Osteocyte (in vitro differentiated cells): ENCODE data around the gene SLC12A3. TPM values are rescaled to one million over a fixed set of nuclear protein-coding genes. Genes with fewer than 3 reads are reported as not detected.

Experiments used
- DNase-seq: peaks from one replicate; pipeline ENCODE4 v3.0.0; 2021; ENCODE audit warnings: mixed read lengths; ENCODE audit not compliant: unreplicated experiment; ENCODE audit errors: extremely low spot score
- H3K27ac Mint-ChIP-seq: one replicate; pipeline ENCODE4 v1.8.0; 2021; ENCODE audit warnings: mild to moderate bottlenecking, mixed read lengths; ENCODE audit not compliant: unreplicated experiment
- H3K27me3 Mint-ChIP-seq: one replicate; pipeline ENCODE4 v1.8.0; 2021; ENCODE audit warnings: mixed read lengths; ENCODE audit not compliant: unreplicated experiment
- H3K36me3 Mint-ChIP-seq: one replicate; pipeline ENCODE4 v1.8.0; 2021; ENCODE audit warnings: mixed read lengths; ENCODE audit not compliant: unreplicated experiment
- H3K4me1 Mint-ChIP-seq: one replicate; pipeline ENCODE4 v1.8.0; 2021; ENCODE audit warnings: mixed read lengths; ENCODE audit not compliant: unreplicated experiment
- H3K4me3 Mint-ChIP-seq: one replicate; pipeline ENCODE4 v1.8.0; 2021; ENCODE audit warnings: mild to moderate bottlenecking, moderate library complexity, mixed read lengths; ENCODE audit not compliant: unreplicated experiment
- H3K9me3 Mint-ChIP-seq: one replicate; pipeline ENCODE4 v1.8.0; 2021; ENCODE audit warnings: mixed read lengths; ENCODE audit not compliant: unreplicated experiment
- total RNA-seq: library from RNA; stranded (reverse); gene quantifications from 2 replicates; pipeline ENCODE4 v1.2.1, GENCODE V29; 2021
- TF ChIP-seq, protein P1 (sequence below): fragments of 200-600 bp; sonication (generic); IDR thresholded peaks from 2 replicates; pipeline ENCODE4 v1.5.0; 2021; ENCODE audit warnings: antibody characterized with exemption, mild to moderate bottlenecking, moderate library complexity

The SLC12A3 gene
- total RNA-seq, 1 donor from 2014 or later: not detected

DNA sequence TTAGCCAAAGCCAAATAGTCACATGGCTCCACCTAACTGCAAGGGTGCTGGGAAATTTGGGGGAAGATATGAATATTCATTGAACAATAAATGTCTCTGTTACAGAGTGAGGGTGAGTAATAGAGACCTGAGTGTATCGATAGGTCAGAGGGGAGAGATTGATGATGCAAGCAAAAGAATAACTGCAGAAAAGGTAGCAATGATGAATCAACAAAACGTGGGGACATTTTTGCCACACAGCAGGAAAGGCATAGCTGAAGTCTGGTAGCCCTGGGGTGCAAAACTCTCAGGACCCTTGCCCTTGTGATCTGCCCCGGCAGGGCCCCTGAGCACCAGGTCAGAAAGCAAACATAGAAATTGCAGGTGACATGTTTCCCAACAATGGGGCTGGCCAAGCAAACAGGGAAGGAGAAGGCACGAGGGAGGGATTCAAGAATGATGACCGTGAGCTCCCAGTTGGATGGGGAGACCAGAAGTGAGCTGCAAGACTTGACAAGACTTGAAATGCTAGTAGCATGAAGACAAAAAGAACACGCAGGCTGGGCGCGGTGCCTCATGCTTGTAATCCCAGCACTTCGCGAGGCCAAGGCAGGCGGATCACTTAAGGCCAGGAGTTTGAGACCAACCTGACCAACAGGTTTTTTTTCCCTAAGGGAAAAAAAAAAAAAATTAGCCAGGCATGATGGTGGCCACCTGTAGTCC lies 54.2 kb downstream of the SLC12A3 start:
- no peaks in the 10 kb centered on the region for H3K9me3 Mint-ChIP-seq
- peaks cover 37% of the 10 kb centered on the region for H3K27me3 Mint-ChIP-seq
- H3K36me3 Mint-ChIP-seq: no peaks in the 10 kb centered on the region
- no peak overlapping the region for H3K4me3 Mint-ChIP-seq
- TF ChIP-seq, protein P1, sequence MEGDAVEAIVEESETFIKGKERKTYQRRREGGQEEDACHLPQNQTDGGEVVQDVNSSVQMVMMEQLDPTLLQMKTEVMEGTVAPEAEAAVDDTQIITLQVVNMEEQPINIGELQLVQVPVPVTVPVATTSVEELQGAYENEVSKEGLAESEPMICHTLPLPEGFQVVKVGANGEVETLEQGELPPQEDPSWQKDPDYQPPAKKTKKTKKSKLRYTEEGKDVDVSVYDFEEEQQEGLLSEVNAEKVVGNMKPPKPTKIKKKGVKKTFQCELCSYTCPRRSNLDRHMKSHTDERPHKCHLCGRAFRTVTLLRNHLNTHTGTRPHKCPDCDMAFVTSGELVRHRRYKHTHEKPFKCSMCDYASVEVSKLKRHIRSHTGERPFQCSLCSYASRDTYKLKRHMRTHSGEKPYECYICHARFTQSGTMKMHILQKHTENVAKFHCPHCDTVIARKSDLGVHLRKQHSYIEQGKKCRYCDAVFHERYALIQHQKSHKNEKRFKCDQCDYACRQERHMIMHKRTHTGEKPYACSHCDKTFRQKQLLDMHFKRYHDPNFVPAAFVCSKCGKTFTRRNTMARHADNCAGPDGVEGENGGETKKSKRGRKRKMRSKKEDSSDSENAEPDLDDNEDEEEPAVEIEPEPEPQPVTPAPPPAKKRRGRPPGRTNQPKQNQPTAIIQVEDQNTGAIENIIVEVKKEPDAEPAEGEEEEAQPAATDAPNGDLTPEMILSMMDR: no peak
- no peak for DNase-seq
- peaks cover 33% of the 10 kb centered on the region for H3K4me1 Mint-ChIP-seq
- H3K27ac Mint-ChIP-seq: no peak overlapping the region

DNA sequence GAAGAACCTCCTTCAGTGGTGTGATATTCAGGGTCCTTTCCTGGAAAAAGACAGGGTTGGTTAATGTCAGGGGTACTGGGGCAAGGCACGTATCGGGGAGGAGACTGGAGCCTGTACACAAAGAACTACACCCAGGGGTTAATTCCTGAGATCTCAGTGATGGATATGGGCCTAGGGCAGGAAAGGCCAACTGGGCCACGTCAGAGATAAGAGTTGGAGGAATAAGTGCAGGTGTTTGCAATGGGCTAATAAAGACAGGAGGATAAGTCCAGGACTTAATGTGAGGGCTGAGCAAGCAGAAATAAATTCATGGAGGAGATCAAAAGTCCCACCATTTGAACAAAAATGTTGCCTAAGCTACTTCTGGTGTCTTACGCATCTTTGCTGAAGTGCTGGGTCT lies 56.6 kb downstream of the SLC12A3 start:
- peaks cover 11% of the 10 kb centered on the region for H3K4me1 Mint-ChIP-seq
- TF ChIP-seq, protein P1: no peak
- no peak for DNase-seq
- no peaks in the 10 kb centered on the region for H3K9me3 Mint-ChIP-seq
- H3K27ac Mint-ChIP-seq: no peak overlapping the region
- no peak overlapping the region for H3K4me3 Mint-ChIP-seq
- no peaks in the 10 kb centered on the region for H3K36me3 Mint-ChIP-seq
- H3K27me3 Mint-ChIP-seq: peaks cover 33% of the 10 kb centered on the region

DNA sequence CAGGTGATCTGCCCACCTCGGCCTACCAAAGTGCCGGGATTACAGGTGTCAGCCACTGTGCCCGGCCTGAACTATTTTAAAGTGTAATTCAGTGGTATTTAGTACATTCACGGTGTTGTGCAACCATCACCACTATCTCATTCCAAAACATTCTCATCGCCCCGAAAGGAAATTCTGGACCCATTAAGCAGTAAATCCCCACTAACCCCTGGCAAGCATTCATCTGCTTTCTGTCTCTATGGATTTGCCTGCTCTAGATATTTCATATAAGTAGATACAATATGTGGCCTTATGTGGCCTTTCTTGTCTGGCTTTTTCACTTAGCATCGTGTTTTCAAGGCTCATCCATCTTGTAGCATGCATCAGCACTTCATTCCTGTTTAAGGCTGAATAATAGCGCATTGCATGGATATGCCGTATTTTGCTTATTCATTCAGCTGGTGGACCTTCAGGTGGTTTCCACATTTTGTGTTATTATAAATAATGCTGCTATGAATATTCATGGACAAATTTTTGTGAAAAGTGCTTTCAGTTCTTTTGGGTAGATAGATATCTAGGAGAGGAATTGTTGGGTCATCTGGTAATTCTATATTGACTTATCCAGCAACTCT lies 58.6 kb downstream of the SLC12A3 start:
- no peak overlapping the region for H3K27ac Mint-ChIP-seq
- peaks cover under 1% of the 10 kb centered on the region for H3K4me1 Mint-ChIP-seq
- H3K27me3 Mint-ChIP-seq: peaks cover 20% of the 10 kb centered on the region
- no peak overlapping the region for H3K4me3 Mint-ChIP-seq
- H3K36me3 Mint-ChIP-seq: no peaks in the 10 kb centered on the region
- H3K9me3 Mint-ChIP-seq: no peaks in the 10 kb centered on the region
- TF ChIP-seq, protein P1: no peak
- no peak for DNase-seq

DNA sequence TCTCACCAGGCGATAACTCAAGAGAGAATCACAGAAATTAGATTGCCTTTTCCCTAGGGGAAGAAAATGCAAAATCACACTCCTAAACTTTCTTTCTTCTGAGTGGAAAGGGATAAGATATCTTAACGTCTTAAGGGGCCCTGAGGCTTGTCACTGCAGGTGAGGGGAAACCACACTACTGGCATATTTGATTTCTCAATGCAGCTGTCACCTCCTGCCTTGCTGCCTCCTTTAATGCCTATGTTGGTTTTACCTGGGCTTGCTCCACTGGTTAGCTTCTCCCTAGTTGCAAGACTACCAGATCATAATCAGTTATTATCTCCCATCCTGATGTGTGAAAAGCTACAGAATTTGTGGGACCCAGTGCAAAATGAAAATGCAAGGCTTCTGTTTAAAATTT lies 62.5 kb downstream of the SLC12A3 start:
- Mint-ChIP-seq H3K9me3 (no peaks in the 10 kb centered on the region), H3K4me1 (peaks cover 8% of the 10 kb centered on the region), H3K27me3 (no peaks in the 10 kb centered on the region), H3K36me3 (no peaks in the 10 kb centered on the region), H3K27ac (no peak overlapping the region), H3K4me3 (no peak overlapping the region)
- no peak for DNase-seq
- TF ChIP-seq, protein P1: no peak

DNA sequence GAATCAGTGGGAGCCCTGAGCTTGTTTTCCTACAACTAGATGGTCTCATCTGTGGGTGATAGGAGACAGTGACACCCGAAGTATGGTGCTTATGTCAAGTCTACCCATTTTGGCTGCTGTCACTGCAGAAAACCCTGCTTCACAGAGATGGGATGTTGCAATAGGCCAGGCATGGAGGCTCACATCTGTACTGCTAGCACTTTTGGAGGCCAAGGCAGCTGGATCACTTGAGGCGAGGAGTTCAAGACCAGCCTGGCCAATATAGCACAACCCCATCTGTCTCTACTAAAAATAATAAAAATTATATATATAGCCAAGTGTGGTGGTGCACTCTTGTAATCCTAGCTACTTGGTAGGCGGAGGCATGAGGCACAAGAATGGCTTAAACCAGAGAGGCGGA lies 64.6 kb downstream of the SLC12A3 start:
- Mint-ChIP-seq H3K27ac (no peak overlapping the region), H3K9me3 (no peaks in the 10 kb centered on the region), H3K4me3 (no peak overlapping the region), H3K4me1 (peaks cover 15% of the 10 kb centered on the region), H3K27me3 (no peaks in the 10 kb centered on the region), H3K36me3 (peaks cover 15% of the 10 kb centered on the region)
- TF ChIP-seq, protein P1: no peak
- DNase-seq: no peak
